T follicular helper cell (primary cell): ENCODE measurements around the gene GRHL3.

Experiments
- DNase-seq: peaks from one replicate; pipeline ENCODE4 v3.0.0-alpha.2; 2020; ENCODE audit warnings: low read depth

The GRHL3 gene

GRCh38 chr1:24317956-24318614 lies 1.1 kb upstream of the GRHL3 start:
- no peak for DNase-seq

GRCh38 chr1:24318615-24319311 lies 394 bp upstream of the GRHL3 start:
- no peak for DNase-seq

DNA sequence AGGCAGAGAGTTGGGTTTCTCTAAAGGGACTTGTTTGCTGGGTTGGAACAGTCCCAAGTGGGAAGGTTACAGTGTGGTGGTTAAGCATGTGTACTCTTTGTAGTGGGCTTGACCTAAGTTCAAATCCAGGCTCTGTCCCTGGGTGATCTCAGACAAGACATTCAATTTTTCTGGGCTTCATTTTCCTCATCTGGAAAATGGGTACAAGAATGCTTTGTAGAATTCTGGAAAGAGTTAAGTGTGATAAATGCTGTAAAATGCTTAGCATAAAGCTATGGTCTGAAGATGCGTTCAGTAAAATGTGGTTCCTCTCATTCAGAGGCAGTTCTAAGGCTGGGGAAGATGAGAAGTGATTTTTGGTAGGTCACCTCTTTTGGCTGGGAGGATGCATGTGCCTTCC lies 805 bp downstream of the GRHL3 start:
- no peak for DNase-seq

- DNase-seq = no peak
Observed at GRCh38 chr1:24321126-24321525, 2.0 kb downstream of the GRHL3 start.

- DNase-seq = peak; percentile 49
Observed at GRCh38 chr1:24321697-24322469, 2.7 kb downstream of the GRHL3 start.

GRCh38 chr1:24322470-24323177 lies 3.5 kb downstream of the GRHL3 start:
- DNase-seq = no peak

DNA sequence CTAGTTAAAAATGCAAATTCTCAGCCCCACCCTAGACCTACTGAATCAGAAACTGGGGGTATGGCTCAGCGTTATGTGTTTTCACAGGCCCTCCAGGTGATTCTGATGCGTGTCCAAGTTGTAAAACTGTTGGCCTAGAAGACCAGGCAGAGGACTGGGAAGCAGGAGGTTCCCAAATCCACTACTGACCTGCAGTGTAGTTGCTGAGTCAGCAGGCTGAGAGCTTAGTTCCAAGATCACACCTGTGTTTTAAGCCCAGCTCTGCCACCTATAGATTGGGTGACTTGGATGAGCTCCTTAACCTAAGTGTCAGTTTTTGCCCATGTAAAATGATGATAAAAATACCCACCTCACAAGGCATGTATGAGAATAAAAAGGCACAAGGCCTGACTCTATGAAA lies 4.1 kb downstream of the GRHL3 start:
- no peak for DNase-seq

DNA sequence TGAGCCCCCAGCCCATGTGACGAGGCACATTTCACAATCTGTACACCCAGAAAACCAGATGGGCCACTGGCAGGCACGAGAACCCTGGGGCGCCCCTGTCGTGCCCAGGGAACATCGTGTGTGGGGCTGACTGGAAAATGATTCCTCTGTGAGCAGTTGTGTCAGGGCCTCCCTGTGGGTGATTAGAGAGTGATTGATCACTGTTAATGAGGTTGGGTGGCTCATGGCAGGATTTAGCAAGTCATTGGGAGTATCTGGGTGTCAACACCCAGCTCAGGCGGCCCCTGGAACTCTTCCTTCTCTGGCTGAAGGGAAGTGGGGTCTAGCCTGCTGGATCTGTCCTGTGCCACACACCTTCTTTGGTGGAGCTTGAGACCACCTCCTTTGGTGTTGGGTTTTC lies 5.7 kb downstream of the GRHL3 start:
- DNase-seq = no peak

GRCh38 chr1:24325587-24326449 lies 6.7 kb downstream of the GRHL3 start:
- no peak for DNase-seq

- no peak for DNase-seq
Observed at GRCh38 chr1:24327486-24327885, 8.3 kb downstream of the GRHL3 start.

GRCh38 chr1:24327891-24328290 lies 8.7 kb downstream of the GRHL3 start:
- DNase-seq = no peak

DNA sequence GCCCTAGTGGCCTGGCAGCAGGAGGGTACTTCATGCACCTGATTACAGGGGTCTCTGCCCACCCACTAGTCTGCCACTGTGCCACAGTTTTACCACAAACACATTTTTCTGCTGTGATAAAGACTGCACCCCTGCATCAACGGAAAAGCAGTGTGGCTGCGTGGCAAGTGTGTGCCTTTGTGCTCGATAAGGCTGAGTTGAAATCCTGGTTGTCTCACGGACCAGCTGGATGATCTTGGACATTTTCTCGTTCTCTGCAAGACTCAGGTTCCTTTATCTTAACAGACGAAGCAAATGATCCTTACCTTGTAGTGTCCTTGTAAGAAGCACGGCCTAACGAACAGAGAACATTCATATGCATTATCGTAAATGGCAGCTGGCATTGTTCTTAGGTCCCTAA lies 10.2 kb downstream of the GRHL3 start:
- no peak for DNase-seq

DNA sequence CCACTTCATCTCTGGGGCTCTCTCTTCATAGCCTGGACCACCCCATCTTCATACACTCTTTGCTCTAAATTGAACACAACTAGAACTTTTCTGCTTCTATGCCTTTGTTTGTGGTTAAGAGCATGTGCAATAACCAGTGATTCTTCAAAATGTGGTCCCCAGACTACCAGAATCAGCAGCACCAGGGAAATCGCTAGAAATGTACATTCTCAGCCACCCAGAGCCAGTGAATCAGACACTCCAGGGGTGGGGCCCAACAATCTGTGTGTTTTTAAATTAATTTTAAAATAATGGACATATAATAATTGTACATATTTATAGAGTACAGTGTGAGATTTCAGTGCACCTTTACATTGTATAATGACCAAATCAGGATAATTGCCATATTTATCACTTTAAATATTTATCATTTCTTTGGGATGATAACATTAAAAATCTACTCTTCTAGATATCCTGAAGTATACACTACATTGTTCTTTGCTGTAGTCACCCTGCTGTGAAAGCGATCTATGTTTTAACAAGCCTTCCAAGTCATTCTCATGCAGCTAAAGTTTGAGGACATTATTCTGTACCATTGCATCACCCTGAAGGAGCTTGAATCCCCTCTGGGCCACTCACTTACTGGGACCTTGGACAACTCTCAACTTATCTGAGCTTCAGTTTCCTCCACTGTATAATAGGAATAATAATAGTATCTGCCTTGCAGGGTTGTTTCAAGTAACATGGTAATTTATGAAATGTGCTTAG lies 10.8 kb downstream of the GRHL3 start:
- no peak for DNase-seq

GRCh38 chr1:24331961-24332673 lies 13.0 kb downstream of the GRHL3 start:
- no peak for DNase-seq

DNA sequence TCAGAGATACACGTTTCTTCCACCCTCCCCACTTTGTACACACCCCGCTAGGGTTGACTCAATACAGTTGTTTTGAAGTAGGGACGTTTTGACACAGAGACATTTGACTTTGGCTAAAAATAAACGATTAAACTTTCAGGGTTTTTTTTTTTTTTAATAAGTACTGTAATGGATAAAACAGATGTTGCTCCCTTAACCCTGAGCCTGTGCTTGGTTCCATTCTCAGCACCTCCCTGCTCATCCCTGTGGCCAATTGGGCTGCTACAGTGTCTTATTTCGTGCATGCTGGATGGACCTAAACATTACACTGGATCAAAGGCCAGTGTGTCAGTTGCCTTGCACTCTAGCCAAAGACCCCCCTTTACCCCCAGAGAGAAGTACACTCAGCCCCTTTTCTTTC lies 16.9 kb downstream of the GRHL3 start:
- no peak for DNase-seq

DNA sequence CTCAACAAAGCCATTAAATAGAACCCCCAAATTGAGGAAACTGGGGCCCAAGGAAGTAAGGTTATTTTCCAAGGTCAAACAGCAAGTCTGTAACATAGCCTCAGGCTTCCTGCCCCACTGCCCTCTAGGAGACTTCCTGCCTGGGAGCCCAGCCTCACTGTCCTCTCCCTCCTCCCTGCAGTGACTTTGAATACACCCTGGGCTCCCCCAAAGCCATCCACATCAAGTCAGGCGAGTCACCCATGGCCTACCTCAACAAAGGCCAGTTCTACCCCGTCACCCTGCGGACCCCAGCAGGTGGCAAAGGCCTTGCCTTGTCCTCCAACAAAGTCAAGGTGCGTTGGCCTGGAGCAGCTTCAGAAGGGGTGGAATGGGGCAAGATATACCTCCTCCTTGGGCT lies 18.3 kb downstream of the GRHL3 start:
- DNase-seq = no peak

- DNase-seq = no peak
Observed at GRCh38 chr1:24338447-24338846, 19.3 kb downstream of the GRHL3 start.

DNA sequence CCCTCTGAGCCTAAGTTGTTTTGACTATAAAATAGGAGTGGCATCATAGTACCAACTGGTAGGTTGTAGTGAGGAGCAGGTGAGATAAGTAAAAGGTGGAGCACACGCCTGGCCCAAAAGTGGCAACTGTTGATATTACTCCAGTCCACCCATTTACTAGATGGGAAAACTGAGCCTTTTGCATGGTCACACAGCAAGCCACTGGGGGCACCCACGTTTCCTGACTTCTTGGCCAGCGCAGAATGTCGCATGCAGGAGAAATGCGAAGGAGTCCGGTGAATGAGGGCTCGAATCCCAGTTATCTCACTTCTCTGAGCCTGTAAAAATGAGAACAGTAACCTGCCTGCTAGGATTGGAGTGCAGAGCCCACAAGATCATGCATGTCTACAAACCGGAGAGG lies 20.8 kb downstream of the GRHL3 start:
- DNase-seq = no peak

GRCh38 chr1:24340770-24341169 lies 21.6 kb downstream of the GRHL3 start:
- no peak for DNase-seq

DNA sequence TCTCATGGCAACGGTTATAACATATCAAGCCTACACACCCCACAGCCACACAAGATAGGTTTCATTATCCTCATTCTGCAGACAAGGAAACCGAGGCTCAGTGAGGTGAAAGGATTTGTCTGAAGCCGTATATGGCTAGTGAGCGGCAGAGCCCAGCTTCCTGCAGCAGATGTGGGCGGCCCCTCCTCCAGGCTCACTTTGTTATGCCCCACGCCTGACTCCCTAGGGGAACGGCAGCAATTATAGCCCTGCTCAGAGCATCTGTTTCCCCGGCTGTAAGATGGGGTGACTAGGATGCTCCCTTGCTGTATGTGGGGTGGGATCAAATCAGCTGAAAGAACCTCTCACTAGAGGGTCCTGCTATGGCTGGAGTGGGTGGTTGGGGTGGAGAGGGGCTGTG lies 22.1 kb downstream of the GRHL3 start:
- no peak for DNase-seq
